Endodermal cell (in vitro differentiated cells): Measurements from ENCODE around the gene COL24A1. TPM values are rescaled to one million over a fixed set of nuclear protein-coding genes. Genes with fewer than 3 reads are reported as not detected.
A peak's percentile ranks its signal among the peaks of the same experiment; 100 is the strongest.

Experiments used
- DNase-seq: peaks from one replicate; pipeline ENCODE4 v3.0.0-alpha.2; 2017
- H3K27ac ChIP-seq: 2 replicates; pipeline ENCODE4 v1.5.1; 2013; ENCODE audit warnings: mild to moderate bottlenecking, low read depth, low read length, moderate library complexity
- H3K27me3 ChIP-seq: 2 replicates; pipeline ENCODE4 v1.6.1; 2013; ENCODE audit warnings: mild to moderate bottlenecking, low read length, moderate library complexity; ENCODE audit not compliant: insufficient read depth, control insufficient read depth, poor library complexity, severe bottlenecking
- H3K36me3 ChIP-seq: 2 replicates; pipeline ENCODE4 v1.7.0; 2013; ENCODE audit warnings: mild to moderate bottlenecking, low read length, moderate library complexity; ENCODE audit not compliant: control insufficient read depth, insufficient read depth
- H3K4me1 ChIP-seq: one replicate; pipeline ENCODE4 v1.7.0; 2013; ENCODE audit warnings: low read length; ENCODE audit not compliant: control insufficient read depth, insufficient read depth
- H3K4me3 ChIP-seq: 2 replicates; pipeline ENCODE4 v1.5.1; 2013; ENCODE audit warnings: mild to moderate bottlenecking, low read length, moderate library complexity
- H3K9ac ChIP-seq: 2 replicates; pipeline ENCODE4 v1.6.1; 2013; ENCODE audit warnings: mild to moderate bottlenecking, low read length, moderate library complexity; ENCODE audit not compliant: poor library complexity, severe bottlenecking; ENCODE audit errors: extremely low read depth
- H3K9me3 ChIP-seq: 2 replicates; pipeline ENCODE4 v1.6.1; 2013; ENCODE audit warnings: mild to moderate bottlenecking, low read length, moderate library complexity; ENCODE audit not compliant: control insufficient read depth
- H3K27ac Mint-ChIP-seq: 2 replicates; pipeline ENCODE4 v1.8.0; 2020; ENCODE audit warnings: mixed read lengths
- H3K27me3 Mint-ChIP-seq: 2 replicates; pipeline ENCODE4 v1.8.0; 2021; ENCODE audit warnings: mild to moderate bottlenecking, mixed read lengths; ENCODE audit not compliant: insufficient read depth
- H3K36me3 Mint-ChIP-seq: 2 replicates; pipeline ENCODE4 v1.8.0; 2020; ENCODE audit warnings: low read depth, mixed read lengths
- H3K4me1 Mint-ChIP-seq: 2 replicates; pipeline ENCODE4 v1.8.0; 2020; ENCODE audit warnings: mixed read lengths
- H3K4me3 Mint-ChIP-seq: 2 replicates; pipeline ENCODE4 v1.8.0; 2020; ENCODE audit warnings: mild to moderate bottlenecking, moderate library complexity, mixed read lengths
- H3K9me3 Mint-ChIP-seq: 2 replicates; pipeline ENCODE4 v1.8.0; 2020; ENCODE audit warnings: mild to moderate bottlenecking, mixed read lengths
- CTCF ChIP-seq: fragments of 200-600 bp; sonication (generic); conservative IDR thresholded peaks from 2 replicates; pipeline ENCODE4 v1.5.0; 2021; ENCODE audit warnings: antibody characterized with exemption, mild to moderate bottlenecking
- WGBS, 2 experiments: methylation state at CpG; one replicate each; pipeline versions ENCODE4 v1.1.5 to v1.1.7; 2013; ENCODE audit warnings: missing lambda C conversion rate in 2 of 2, mixed read lengths in 1 of 2; ENCODE audit not compliant: insufficient coverage in 1 of 2, insufficient read length in 1 of 2; 5-methylcytosine and 5-hydroxymethylcytosine counted together
- total RNA-seq, 2 donors: library from RNA; stranded (reverse); fragmentation: NEBNext Ultra II Directional in 1 of 2; extraction: Animal tissue kit (Norgen Biotek cat#: 25700) in 1 of 2; gene quantifications; 2 replicates in 1 of 2; 3 replicates in 1 of 2; pipeline ENCODE4 v1.2.1, GENCODE V29; 2021

Gene COL24A1
- total RNA-seq, 2 donors from 2014 or later, result 0.84 to 0.95 TPM

DNA sequence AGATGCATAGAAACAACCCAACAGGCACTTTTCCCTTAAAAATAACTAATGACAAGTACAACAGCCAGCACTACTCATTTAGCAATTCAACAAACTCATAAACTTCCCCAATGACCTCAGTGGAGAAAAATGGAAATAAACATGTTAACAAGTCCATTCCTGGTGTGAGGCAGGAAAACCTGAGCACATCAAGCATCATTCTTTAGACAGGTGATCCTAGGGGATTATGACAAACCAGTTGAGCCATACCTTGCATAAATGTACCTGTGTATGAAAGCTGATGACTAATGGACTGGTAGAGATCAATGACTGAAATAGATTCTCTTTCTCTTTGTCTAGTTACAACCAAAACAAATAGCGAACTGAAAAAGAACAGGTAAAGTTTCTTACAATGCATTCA lies 7.0 kb downstream of the COL24A1 start:
- no peak for TF ChIP-seq CTCF
- H3K4me1 ChIP-seq, result no peaks in the 10 kb centered on the region
- H3K9me3 ChIP-seq, result no peaks in the 10 kb centered on the region
- no peaks in the 10 kb centered on the region for H3K36me3 ChIP-seq
- H3K9ac ChIP-seq, result no peak overlapping the region
- Mint-ChIP-seq H3K4me1 (peaks cover 3% of the 10 kb centered on the region), H3K27ac (no peak overlapping the region), H3K36me3 (no peaks in the 10 kb centered on the region), H3K4me3 (no peak overlapping the region), H3K27me3 (peaks cover 30% of the 10 kb centered on the region), H3K9me3 (no peaks in the 10 kb centered on the region)
- H3K4me3 ChIP-seq, result no peak overlapping the region
- no peak overlapping the region for H3K27ac ChIP-seq
- H3K27me3 ChIP-seq, result peaks cover 20% of the 10 kb centered on the region
- 78% methylated on average over 1 of the region's 1 CpG; no CpG with 5 or more reads in 1 of the 2 experiments for WGBS, 2 experiments
- no peak for DNase-seq

- no peak for TF ChIP-seq CTCF
- no peak for DNase-seq
- 87 to 100% methylated on average over 2 of the region's 2 CpGs for WGBS, 2 experiments
- peaks cover 5% of the 10 kb centered on the region for H3K27me3 ChIP-seq
- no peaks in the 10 kb centered on the region for H3K4me1 ChIP-seq
- Mint-ChIP-seq H3K27me3 (peaks cover 12% of the 10 kb centered on the region), H3K4me1 (no peaks in the 10 kb centered on the region), H3K9me3 (no peaks in the 10 kb centered on the region), H3K27ac (no peak overlapping the region), H3K36me3 (no peaks in the 10 kb centered on the region), H3K4me3 (no peak overlapping the region)
- no peak overlapping the region for H3K4me3 ChIP-seq
- no peaks in the 10 kb centered on the region for H3K36me3 ChIP-seq
- H3K27ac ChIP-seq, result no peak overlapping the region
- H3K9ac ChIP-seq, result no peak overlapping the region
- no peaks in the 10 kb centered on the region for H3K9me3 ChIP-seq
Observed at GRCh38 chr1:86147755-86148154, 8.8 kb downstream of the COL24A1 start.

GRCh38 chr1:86146566-86146965 lies 10.0 kb downstream of the COL24A1 start:
- Histone ChIP-seq H3K36me3 (no peaks in the 10 kb centered on the region), H3K9me3 (no peaks in the 10 kb centered on the region), H3K4me1 (no peaks in the 10 kb centered on the region), H3K4me3 (no peak overlapping the region), H3K27me3 (no peaks in the 10 kb centered on the region), H3K27ac (no peak overlapping the region), H3K9ac (no peak overlapping the region)
- H3K9me3 Mint-ChIP-seq, result no peaks in the 10 kb centered on the region
- no peaks in the 10 kb centered on the region for H3K4me1 Mint-ChIP-seq
- no peaks in the 10 kb centered on the region for H3K36me3 Mint-ChIP-seq
- H3K27me3 Mint-ChIP-seq, result peaks cover 3% of the 10 kb centered on the region
- no peak overlapping the region for H3K27ac Mint-ChIP-seq
- 86% methylated on average over 1 of the region's 2 CpGs; no CpG with 5 or more reads in 1 of the 2 experiments for WGBS, 2 experiments
- peak; percentile 37 for TF ChIP-seq CTCF
- DNase-seq, result no peak
- H3K4me3 Mint-ChIP-seq, result no peak overlapping the region
